A549 (cell line): ENCODE measurements around the gene COX10. TPM values are rescaled to one million over a fixed set of nuclear protein-coding genes. Genes with fewer than 3 reads are reported as not detected.
A peak's percentile ranks its signal among the peaks of the same experiment; 100 is the strongest.

Experiments used
- ATAC-seq, 2 experiments: fragments of 200-7000 bp in 1 of 2; fragments of >200 bp in 1 of 2; cut with Nextera tagmentation in 1 of 2; cut with Tn5 transposase in 1 of 2; 3 replicates each; pipeline versions ENCODE4 v1.8.0 to v1.9.1; 2018 to 2020; ENCODE audit warnings: mild to moderate bottlenecking in 1 of 2, moderate library complexity in 1 of 2
- CTCF ChIA-PET: fragments of 300-600 bp; sonication (Branson Sonifier 250); formaldehyde crosslinking; extraction: SDS; loops from one replicate; lab custom pipeline; 2021; ENCODE audit warnings: antibody characterized with exemption, inconsistent platforms; lab: Yijun Ruan, JAX
- POLR2A ChIA-PET: fragments of 350-600 bp; formaldehyde crosslinking; extraction: SDS; loops from one replicate; lab custom pipeline; 2021; ENCODE audit warnings: antibody characterized with exemption, inconsistent platforms; lab: Yijun Ruan, JAX
- DNase-seq, 2 experiments: peaks; one replicate each; pipeline versions ENCODE4 v3.0.0 to v3.0.0-alpha.2; 2011 to 2016; ENCODE audit warnings: low read depth in 1 of 2, low spot score in 1 of 2
- FAIRE-seq: peaks from 2 replicates; lab custom pipeline; 2011; peaks lifted over from hg19 to GRCh38; lab: Jason Lieb, UNC
- H3K27ac ChIP-seq, 2 experiments: fragments of >200 bp; sonication (Bioruptor Twin); formaldehyde crosslinking; 3 replicates each; pipeline ENCODE4 v1.5.1; 2016 to 2017
- H3K4me1 ChIP-seq: fragments of >200 bp; sonication (Bioruptor Twin); formaldehyde crosslinking; 3 replicates; pipeline ENCODE4 v1.6.1; 2016
- H3K4me2 ChIP-seq: fragments of >200 bp; sonication (Bioruptor Twin); formaldehyde crosslinking; 3 replicates; pipeline ENCODE4 v1.6.1; 2016
- H3K4me3 ChIP-seq: fragments of >200 bp; sonication (Bioruptor Twin); formaldehyde crosslinking; 3 replicates; pipeline ENCODE4 v1.5.1; 2016
- H3K9me3 ChIP-seq: fragments of >200 bp; sonication (Bioruptor Twin); formaldehyde crosslinking; 3 replicates; pipeline ENCODE4 v1.6.1; 2016
- BCL3 ChIP-seq: fragments of >200 bp; sonication (Bioruptor Twin); formaldehyde crosslinking; IDR thresholded peaks from 3 replicates; pipeline ENCODE4 v1.6.1; 2016
- CBX2 ChIP-seq: fragments of 200-600 bp; sonication (generic); IDR thresholded peaks from 2 replicates; pipeline ENCODE4 v1.6.1; 2016; ENCODE audit warnings: low read depth, mild to moderate bottlenecking, borderline replicate concordance
- CHD4 ChIP-seq: fragments of 200-600 bp; sonication (generic); IDR thresholded peaks from 2 replicates; pipeline ENCODE4 v1.6.1; 2016; ENCODE audit warnings: antibody characterized with exemption, mild to moderate bottlenecking, borderline replicate concordance
- FOSL2 ChIP-seq, 2 experiments: fragments of 450-650 bp in 1 of 2; fragments of >200 bp in 1 of 2; sonication (Bioruptor Twin) in 1 of 2; formaldehyde crosslinking; IDR thresholded peaks; 2 replicates each; pipeline versions ENCODE4 v1.5.0 to v1.6.1; 2016 to 2020; ENCODE audit warnings: mild to moderate bottlenecking in 1 of 2, moderate library complexity in 1 of 2
- FOXS1 ChIP-seq: fragments of 250-450 bp; sonication (Bioruptor Pico); IDR thresholded peaks from 2 replicates; pipeline ENCODE4 v1.5.0; 2020; ENCODE audit warnings: mild to moderate bottlenecking, moderate library complexity
- GATA3 ChIP-seq: IDR thresholded peaks from 2 replicates; pipeline ENCODE4 v1.6.1; 2012; ENCODE audit warnings: borderline replicate concordance
- HOXA7 ChIP-seq: fragments of 250-450 bp; sonication (Bioruptor Pico); IDR thresholded peaks from 2 replicates; pipeline ENCODE4 v1.5.0; 2020; ENCODE audit warnings: mild to moderate bottlenecking, moderate library complexity
- JUN ChIP-seq, 2 experiments: fragments of >200 bp; sonication (Bioruptor Twin); formaldehyde crosslinking; IDR thresholded peaks; 2 replicates in 1 of 2; 3 replicates in 1 of 2; pipeline ENCODE4 v1.6.1; 2016 to 2017
- JUNB ChIP-seq: fragments of >200 bp; sonication (Bioruptor Twin); formaldehyde crosslinking; IDR thresholded peaks from 2 replicates; pipeline ENCODE4 v1.6.1; 2016
- KDM1A ChIP-seq: fragments of 200-600 bp; sonication (generic); IDR thresholded peaks from 2 replicates; pipeline ENCODE4 v1.6.1; 2016; ENCODE audit warnings: low read depth, mild to moderate bottlenecking
- KDM5A ChIP-seq: fragments of 200-600 bp; sonication (generic); IDR thresholded peaks from 2 replicates; pipeline ENCODE4 v1.6.1; 2016; ENCODE audit warnings: antibody characterized with exemption, mild to moderate bottlenecking
- MAFK ChIP-seq: fragments of 450-650 bp; IDR thresholded peaks from 2 replicates; pipeline ENCODE4 v1.6.1; 2014; ENCODE audit not compliant: partially characterized antibody
- MAX ChIP-seq: IDR thresholded peaks from 2 replicates; pipeline ENCODE4 v1.6.1; 2012
- MAZ ChIP-seq: fragments of 150-350 bp; IDR thresholded peaks from 2 replicates; pipeline ENCODE4 v1.6.1; 2014; ENCODE audit warnings: antibody characterized with exemption, low read depth, low read length, borderline replicate concordance
- MYC ChIP-seq: IDR thresholded peaks from 2 replicates; pipeline ENCODE4 v1.6.1; 2012; ENCODE audit warnings: mild to moderate bottlenecking, inconsistent platforms, low read length, improper control_type of control experiment, borderline replicate concordance
- NPAS2 ChIP-seq: fragments of 250-450 bp; sonication (Bioruptor Pico); IDR thresholded peaks from 2 replicates; pipeline ENCODE4 v1.8.0; 2022; ENCODE audit warnings: mild to moderate bottlenecking, moderate library complexity, borderline replicate concordance
- PBX3 ChIP-seq: IDR thresholded peaks from 2 replicates; pipeline ENCODE4 v1.6.1; 2012
- POLR2A ChIP-seq: IDR thresholded peaks from 2 replicates; pipeline ENCODE4 v1.6.1; 2012; ENCODE audit warnings: mild to moderate bottlenecking, low read length
- RAD21 ChIP-seq, 2 experiments: fragments of >200 bp in 1 of 2; sonication (Bioruptor Twin) in 1 of 2; formaldehyde crosslinking in 1 of 2; IDR thresholded peaks in 1 of 2; conservative IDR thresholded peaks in 1 of 2; 2 replicates in 1 of 2; 3 replicates in 1 of 2; pipeline ENCODE4 v1.6.1; 2012 to 2018; ENCODE audit warnings: inconsistent platforms in 1 of 2
- RNF2 ChIP-seq: fragments of 200-600 bp; sonication (generic); IDR thresholded peaks from 2 replicates; pipeline ENCODE4 v1.6.1; 2016; ENCODE audit warnings: low read depth, mild to moderate bottlenecking, antibody characterized with exemption, moderate library complexity, borderline replicate concordance
- SREBF2 ChIP-seq: fragments of 450-650 bp; IDR thresholded peaks from 2 replicates; pipeline ENCODE4 v1.6.1; 2014; ENCODE audit warnings: mild to moderate bottlenecking, moderate library complexity
- TFCP2L1 ChIP-seq: fragments of 250-450 bp; sonication (Bioruptor Pico); IDR thresholded peaks from 2 replicates; pipeline ENCODE4 v1.5.0; 2021; ENCODE audit warnings: mild to moderate bottlenecking
- TP53 ChIP-seq: fragments of 250-450 bp; sonication (Bioruptor Pico); IDR thresholded peaks from 2 replicates; pipeline ENCODE4 v1.5.0; 2021; ENCODE audit warnings: mild to moderate bottlenecking, moderate library complexity
- ZC3H11A ChIP-seq: fragments of 450-650 bp; IDR thresholded peaks from 2 replicates; pipeline ENCODE4 v1.6.1; 2014; ENCODE audit warnings: antibody characterized with exemption, mild to moderate bottlenecking
- ZFP36 ChIP-seq: fragments of 450-650 bp; IDR thresholded peaks from 2 replicates; pipeline ENCODE4 v1.6.1; 2014; ENCODE audit warnings: borderline replicate concordance; ENCODE audit not compliant: partially characterized antibody
- ZSCAN20 ChIP-seq: fragments of 250-450 bp; sonication (Bioruptor Pico); IDR thresholded peaks from 2 replicates; pipeline ENCODE4 v1.8.0; 2022; ENCODE audit warnings: mild to moderate bottlenecking, moderate library complexity
- WGBS: methylation state at CpG from one replicate; pipeline ENCODE4 v1.1.6; 2017; ENCODE audit errors: missing lambda C conversion rate; 5-methylcytosine and 5-hydroxymethylcytosine counted together
- polyA plus RNA-seq, 4 experiments: library from polyadenylated mRNA; depleted of rRNA in 3 of 4; stranded (reverse); fragments of >200 nt; fragmentation: RNase III in 1 of 4; extraction: RNeasy Plus Mini Kit Qiagen cat#74134 plus additional on column Dnase treatment in 1 of 4; gene quantifications; 2 replicates in 3 of 4; 3 replicates in 1 of 4; pipeline ENCODE4 v1.2.3, GENCODE V29; 2011 to 2017
- TF ChIP-seq, protein P1 (sequence below): fragments of >200 bp; sonication (Bioruptor Twin); formaldehyde crosslinking; IDR thresholded peaks from 2 replicates; pipeline ENCODE4 v1.6.1; 2016

Gene COX10
- polyA plus RNA-seq, 2 of the 4 experiments (the other 2 are of a cell fraction), result 15.1 to 25.8 TPM

- no peak for ATAC-seq
- ChIA-PET POLR2A (no interaction called here), CTCF (interaction anchor here (1.1 kb wide), 1 partner anchor 793 kb away, joined by 4 read pairs; no protein-coding TSS in a partner anchor)
- FAIRE-seq, result no peak
- H3K27ac ChIP-seq, result no peak overlapping the region
- H3K4me1 ChIP-seq, result peaks cover 18% of the 10 kb centered on the region; the same call in 2 of the 3 replicates
- no peak overlapping the region for H3K4me3 ChIP-seq
- 0 out of 3 replicates have a peak, but pooled peaks cover 2% of the 10 kb centered on the region for H3K9me3 ChIP-seq
- DNase-seq, result no peak
- H3K4me2 ChIP-seq, result peak overlapping the region; percentile 20; the same call in 2 of the 3 replicates
- TF ChIP-seq MYC (no peak), RAD21 (conservative IDR thresholded peaks at IDR 0.05 in 1 of 2, IDR thresholded peaks at IDR 0.05 in 1 of 2) (no peak), CBX2 (no peak)
Observed at GRCh38 chr17:14133104-14133503, 63.8 kb downstream of the COX10 start.

DNA sequence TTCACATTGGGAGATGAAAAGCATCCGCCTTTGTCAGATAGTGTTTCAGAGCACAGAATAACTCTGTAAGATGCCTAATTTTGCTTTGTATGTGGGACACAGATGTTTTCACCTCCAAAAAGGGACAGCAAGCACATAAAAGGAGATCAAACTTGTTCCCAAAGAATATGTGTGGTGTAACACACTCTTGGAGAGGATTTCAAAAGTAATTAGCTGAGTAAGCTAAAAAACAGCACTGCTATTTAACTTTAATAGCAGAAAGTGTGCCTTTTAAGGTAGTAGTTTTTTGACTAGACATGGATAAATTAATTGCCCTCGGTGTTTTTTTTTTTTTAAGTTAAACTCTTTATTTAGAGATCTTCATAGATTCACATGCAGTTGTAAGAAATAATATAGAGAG, 65.2 kb downstream of the COX10 start:
- FAIRE-seq, result no peak
- ATAC-seq, result no peak
- H3K4me2 ChIP-seq, result no peak overlapping the region
- H3K9me3 ChIP-seq, result 0 out of 3 replicates have a peak, but pooled peaks cover 2% of the 10 kb centered on the region
- H3K4me1 ChIP-seq, result peaks cover 18% of the 10 kb centered on the region; the same call in 2 of the 3 replicates
- ChIA-PET POLR2A (interaction anchor here (0.7 kb wide), 1 partner anchor 142 kb away, joined by 3 read pairs; no protein-coding TSS in a partner anchor), CTCF (interaction anchor here (0.7 kb wide), 1 partner anchor 164 kb away, joined by 5 read pairs; no protein-coding TSS in a partner anchor)
- H3K4me3 ChIP-seq, result no peak overlapping the region
- TF ChIP-seq MAZ, result no peak
- TF ChIP-seq MAFK, result peak; percentile 96
- no peak overlapping the region for H3K27ac ChIP-seq
- no peak for DNase-seq
- 87% methylated on average over 2 of the region's 2 CpGs for WGBS

DNA sequence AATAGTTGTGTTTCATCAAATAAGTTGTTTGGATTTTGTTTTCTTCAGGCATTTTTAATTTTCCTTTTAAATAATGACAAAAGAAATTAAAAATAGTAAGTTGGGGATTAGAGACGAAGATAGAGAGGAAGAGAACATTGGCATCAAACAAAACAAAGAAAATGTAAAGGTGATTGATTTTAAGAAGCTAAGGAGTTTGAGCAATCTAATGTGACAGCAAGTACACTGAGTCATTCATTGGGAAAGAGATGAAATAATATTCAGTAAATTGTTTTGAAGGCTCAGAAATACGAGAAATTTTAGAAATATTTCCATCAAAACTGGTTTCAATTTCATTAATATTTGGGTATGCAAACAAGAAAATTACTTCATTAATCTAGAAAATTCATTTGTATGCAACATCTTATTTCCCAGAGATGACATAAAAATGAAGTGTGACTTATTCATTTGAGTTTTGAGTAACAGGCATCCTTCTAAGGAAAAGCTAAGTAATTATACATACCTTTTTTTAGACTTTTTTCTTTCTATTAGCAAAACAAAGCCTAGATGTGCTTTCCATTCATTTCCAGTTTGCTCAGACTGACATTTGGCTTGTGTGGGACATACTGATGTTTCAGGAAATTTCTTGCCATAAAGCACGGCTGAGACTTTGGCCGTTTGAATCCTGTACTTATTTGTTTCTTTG, 66.7 kb downstream of the COX10 start:
- POLR2A ChIA-PET, result no interaction called here
- Histone ChIP-seq H3K4me2 (no peak overlapping the region), H3K9me3 (no peaks in the 10 kb centered on the region), H3K4me3 (no peak overlapping the region), H3K4me1 (peaks cover 18% of the 10 kb centered on the region; the same call in 2 of the 3 replicates), H3K27ac (no peak overlapping the region)
- TF ChIP-seq KDM5A, result no peak
- TF ChIP-seq SREBF2, result no peak
- no peak for TF ChIP-seq TFCP2L1 (CRISPR knock-in tag)
- TF ChIP-seq MAX, result no peak
- no peak for TF ChIP-seq HOXA7 (CRISPR knock-in tag)
- TF ChIP-seq GATA3, result no peak
- TF ChIP-seq JUN (IDR thresholded peaks at IDR 0.05), result no peak
- TF ChIP-seq FOSL2 (IDR thresholded peaks at IDR 0.05), result no peak
- TF ChIP-seq FOSL2 (CRISPR knock-in tag; IDR thresholded peaks at IDR 0.05), result no peak
- TF ChIP-seq POLR2A, result no peak
- no peak for TF ChIP-seq CBX2
- no peak for TF ChIP-seq KDM1A
- TF ChIP-seq RNF2, result no peak
- TF ChIP-seq FOXS1 (CRISPR knock-in tag), result no peak
- 71% methylated on average over 4 of the region's 4 CpGs for WGBS
- CTCF ChIA-PET, result no interaction called here
- DNase-seq (no peak), ATAC-seq (no peak), FAIRE-seq (no peak)

GRCh38 chr17:14138649-14139048, 69.3 kb downstream of the COX10 start:
- no peak overlapping the region for H3K4me3 ChIP-seq
- no peak overlapping the region for H3K4me2 ChIP-seq
- no peak overlapping the region for H3K27ac ChIP-seq
- CTCF ChIA-PET, result interaction anchor here (1.5 kb wide), 1 partner anchor 27 kb away, joined by 3 read pairs; no protein-coding TSS in a partner anchor
- H3K9me3 ChIP-seq, result no peaks in the 10 kb centered on the region
- no peak for TF ChIP-seq KDM5A
- TF ChIP-seq CHD4, result no peak
- no peak for TF ChIP-seq RAD21 (conservative IDR thresholded peaks at IDR 0.05 in 1 of 2, IDR thresholded peaks at IDR 0.05 in 1 of 2)
- no peak for TF ChIP-seq TP53 (CRISPR knock-in tag)
- no peak for TF ChIP-seq ZSCAN20 (CRISPR knock-in tag)
- no peak for TF ChIP-seq BCL3
- TF ChIP-seq JUN (IDR thresholded peaks at IDR 0.05), result no peak
- TF ChIP-seq ZFP36, result no peak
- TF ChIP-seq JUNB, result no peak
- TF ChIP-seq, protein P1, sequence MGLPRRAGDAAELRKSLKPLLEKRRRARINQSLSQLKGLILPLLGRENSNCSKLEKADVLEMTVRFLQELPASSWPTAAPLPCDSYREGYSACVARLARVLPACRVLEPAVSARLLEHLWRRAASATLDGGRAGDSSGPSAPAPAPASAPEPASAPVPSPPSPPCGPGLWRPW, result no peak
- TF ChIP-seq NPAS2 (CRISPR knock-in tag), result no peak
- no peak for TF ChIP-seq PBX3
- TF ChIP-seq HOXA7 (CRISPR knock-in tag), result no peak
- no peak for TF ChIP-seq MAZ
- TF ChIP-seq ZC3H11A, result no peak
- POLR2A ChIA-PET, result no interaction called here
- FAIRE-seq, result no peak
- DNase-seq, result no peak
- ATAC-seq, result no peak
- WGBS, result 88% methylated on average over 7 of the region's 7 CpGs
- H3K4me1 ChIP-seq, result peaks cover 8% of the 10 kb centered on the region; the same call in 1 of the 3 replicates
